Calu3 (cell line): ENCODE results near the gene RTN4RL1. TPM values are rescaled to one million over a fixed set of nuclear protein-coding genes. Genes with fewer than 3 reads are reported as not detected.

Source experiments
- BruUV-seq: library from RNA; stranded (reverse); fragments of 400-500 nt; replicated peaks from 2 replicates; lab custom pipeline; 2021; lab: Mats Ljungman, UMichigan
- CTCF ChIA-PET: fragments of 300-600 bp; sonication (Branson Sonifier 250); formaldehyde crosslinking; loops from one replicate; lab custom pipeline; 2022; ENCODE audit warnings: antibody characterized with exemption; lab: Charles Lee
- DNase-seq: peaks from one replicate; pipeline ENCODE4 v3.0.0; 2022
- H3K27ac Mint-ChIP-seq: one replicate; pipeline ENCODE4 v1.8.0; 2022; ENCODE audit warnings: mixed read lengths; ENCODE audit not compliant: unreplicated experiment
- H3K27me3 Mint-ChIP-seq: one replicate; pipeline ENCODE4 v1.8.0; 2022; ENCODE audit warnings: mixed read lengths; ENCODE audit not compliant: unreplicated experiment
- H3K36me3 Mint-ChIP-seq: one replicate; pipeline ENCODE4 v1.8.0; 2022; ENCODE audit warnings: mild to moderate bottlenecking, moderate library complexity, mixed read lengths; ENCODE audit not compliant: insufficient read depth, unreplicated experiment
- H3K4me1 Mint-ChIP-seq: one replicate; pipeline ENCODE4 v1.8.0; 2022; ENCODE audit warnings: mild to moderate bottlenecking, low read depth, mixed read lengths; ENCODE audit not compliant: unreplicated experiment
- H3K4me3 Mint-ChIP-seq: one replicate; pipeline ENCODE4 v1.8.0; 2022; ENCODE audit warnings: mild to moderate bottlenecking, low read depth, moderate library complexity, mixed read lengths; ENCODE audit not compliant: unreplicated experiment
- H3K9me3 Mint-ChIP-seq: one replicate; pipeline ENCODE4 v1.8.0; 2022; ENCODE audit warnings: low read depth, mixed read lengths; ENCODE audit not compliant: unreplicated experiment
- intact Hi-C: fragments of 100-400 bp; cut with micrococcal nuclease; formaldehyde crosslinking; loops from one replicate; pipeline ENCODE4 v1.10.0; 2022; ENCODE audit not compliant: unreplicated experiment
- total RNA-seq: library from RNA; stranded (reverse); gene quantifications from 2 replicates; pipeline ENCODE4 v1.2.3, GENCODE V29; 2022
- TF ChIP-seq, protein P1 (sequence below): fragments of 200-600 bp; IDR thresholded peaks from one replicate; pipeline ENCODE4 v1.8.0; 2022; ENCODE audit warnings: antibody characterized with exemption; ENCODE audit not compliant: unreplicated experiment

The RTN4RL1 gene
- total RNA-seq, 1 experiment from 2014 or later = not detected

DNA sequence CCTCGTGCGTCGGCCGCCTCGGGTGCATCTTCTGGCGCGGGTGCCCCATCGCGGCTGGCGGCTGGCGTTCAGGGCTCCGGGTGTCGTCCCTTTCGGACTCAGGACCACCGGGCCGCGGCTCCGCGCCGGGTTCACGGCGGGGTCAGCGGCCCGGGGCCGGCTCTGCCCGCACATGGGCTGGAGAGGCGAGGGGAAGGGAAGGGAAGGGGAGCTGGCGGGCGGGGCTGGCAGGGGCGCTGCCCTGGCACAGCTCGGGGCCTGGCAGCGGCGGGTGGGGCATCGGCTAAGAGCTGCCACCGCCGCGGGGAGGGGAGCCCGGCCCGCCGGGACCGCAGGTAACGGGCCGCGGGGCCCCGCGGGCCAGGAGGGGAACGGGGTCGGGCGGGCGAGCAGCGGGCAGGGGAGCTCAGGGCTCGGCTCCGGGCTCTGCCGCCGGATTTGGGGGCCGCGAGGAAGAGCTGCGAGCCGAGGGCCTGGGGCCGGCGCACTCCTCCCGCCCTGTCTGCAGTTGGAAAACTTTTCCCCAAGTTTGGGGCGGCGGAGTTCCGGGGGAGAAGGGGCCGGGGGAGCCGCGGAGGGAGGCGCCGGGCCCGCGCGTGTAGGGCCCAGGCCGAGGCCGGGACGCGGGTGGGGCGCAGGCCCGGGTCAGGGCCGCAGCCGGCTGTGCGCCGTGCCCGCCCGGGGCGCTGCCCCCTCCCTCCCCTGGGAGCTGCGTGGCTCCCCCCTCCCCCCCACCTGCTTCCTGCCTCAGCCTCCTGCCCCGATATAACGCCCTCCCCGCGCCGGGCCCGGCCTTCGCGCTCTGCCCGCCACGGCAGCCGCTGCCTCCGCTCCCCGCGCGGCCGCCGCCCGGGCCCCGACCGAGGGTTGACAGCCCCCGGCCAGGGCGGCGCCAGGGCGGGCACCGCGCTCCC is 30.4 kb upstream of the RTN4RL1 start:
- Mint-ChIP-seq H3K9me3 (no peaks in the 10 kb centered on the region), H3K27me3 (peaks cover 32% of the 10 kb centered on the region), H3K4me3 (peak overlapping the region; percentile 60), H3K27ac (no peak overlapping the region), H3K4me1 (peaks cover 8% of the 10 kb centered on the region), H3K36me3 (peaks cover 5% of the 10 kb centered on the region)
- CTCF ChIA-PET = interaction anchor here (1.0 to 2.6 kb wide), 4 partner anchors 38 to 189 kb away, joined by 3 to 22 read pairs (median 4); no protein-coding TSS in a partner anchor
- intact Hi-C loops = no loop called here
- BruUV-seq = no TSS peak
- TF ChIP-seq, protein P1, sequence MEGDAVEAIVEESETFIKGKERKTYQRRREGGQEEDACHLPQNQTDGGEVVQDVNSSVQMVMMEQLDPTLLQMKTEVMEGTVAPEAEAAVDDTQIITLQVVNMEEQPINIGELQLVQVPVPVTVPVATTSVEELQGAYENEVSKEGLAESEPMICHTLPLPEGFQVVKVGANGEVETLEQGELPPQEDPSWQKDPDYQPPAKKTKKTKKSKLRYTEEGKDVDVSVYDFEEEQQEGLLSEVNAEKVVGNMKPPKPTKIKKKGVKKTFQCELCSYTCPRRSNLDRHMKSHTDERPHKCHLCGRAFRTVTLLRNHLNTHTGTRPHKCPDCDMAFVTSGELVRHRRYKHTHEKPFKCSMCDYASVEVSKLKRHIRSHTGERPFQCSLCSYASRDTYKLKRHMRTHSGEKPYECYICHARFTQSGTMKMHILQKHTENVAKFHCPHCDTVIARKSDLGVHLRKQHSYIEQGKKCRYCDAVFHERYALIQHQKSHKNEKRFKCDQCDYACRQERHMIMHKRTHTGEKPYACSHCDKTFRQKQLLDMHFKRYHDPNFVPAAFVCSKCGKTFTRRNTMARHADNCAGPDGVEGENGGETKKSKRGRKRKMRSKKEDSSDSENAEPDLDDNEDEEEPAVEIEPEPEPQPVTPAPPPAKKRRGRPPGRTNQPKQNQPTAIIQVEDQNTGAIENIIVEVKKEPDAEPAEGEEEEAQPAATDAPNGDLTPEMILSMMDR = no peak
- no peak for DNase-seq

DNA sequence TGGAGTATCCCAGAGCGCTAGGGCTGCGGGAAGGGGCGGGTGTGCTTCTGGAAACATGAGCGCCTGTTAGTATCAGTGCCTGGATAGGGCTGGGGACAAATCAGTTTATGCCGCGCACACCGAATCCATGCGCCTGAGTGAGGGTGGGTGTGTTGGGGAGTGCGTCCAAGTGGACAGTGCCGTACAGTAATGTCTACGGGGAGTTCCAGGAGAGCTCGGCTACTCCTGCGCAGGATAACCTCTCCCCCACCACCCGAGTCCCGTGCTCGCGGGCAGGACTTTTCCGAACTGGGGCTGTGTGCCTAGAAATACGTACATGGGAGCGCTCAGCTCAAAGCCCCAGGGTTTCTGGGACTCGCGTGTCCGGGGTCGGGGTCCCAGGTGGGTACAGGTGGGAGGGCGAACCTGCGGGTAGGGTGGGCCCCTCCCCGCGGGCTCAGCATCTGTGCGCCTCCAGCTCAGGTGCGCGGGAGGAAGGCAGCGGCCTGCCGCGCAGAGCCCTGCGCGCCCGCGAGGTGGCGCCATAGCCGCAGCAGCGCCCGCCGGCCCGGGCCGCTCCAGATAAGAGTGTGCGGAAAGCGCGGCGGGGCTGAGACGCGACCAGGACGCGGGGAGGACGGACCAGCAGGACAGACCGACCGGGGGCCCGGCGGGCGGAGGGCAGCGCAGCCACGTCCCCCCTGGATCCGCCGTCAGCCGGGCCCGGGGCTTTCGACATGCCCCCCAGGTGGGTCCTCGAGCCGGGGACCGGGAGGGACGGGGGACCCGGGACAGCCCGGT is 29.6 kb upstream of the RTN4RL1 start, which contains the start of gene HIC1:
Gene HIC1, plus strand, starts transcription at position 592 of the 780 bp plus-strand sequence. CDS start 1,588 bp downstream, outside the sequence.
- H3K4me1 Mint-ChIP-seq = peaks cover 8% of the 10 kb centered on the region
- peak; percentile 73 for DNase-seq
- no peaks in the 10 kb centered on the region for H3K9me3 Mint-ChIP-seq
- CTCF ChIA-PET = interaction anchor here (0.6 to 2.6 kb wide), 6 partner anchors 39 to 307 kb away, joined by 3 to 22 read pairs (median 3); no protein-coding TSS in a partner anchor
- no TSS peak for BruUV-seq
- intact Hi-C loops = no loop called here
- TF ChIP-seq, protein P1 = peak; percentile 41
- H3K27me3 Mint-ChIP-seq = peaks cover 32% of the 10 kb centered on the region
- no peak within 1 kb of the TSS for H3K27ac Mint-ChIP-seq
- peak within 1 kb of the TSS; percentile 60 for H3K4me3 Mint-ChIP-seq
- H3K36me3 Mint-ChIP-seq = peaks cover 8% of the 10 kb centered on the region

DNA sequence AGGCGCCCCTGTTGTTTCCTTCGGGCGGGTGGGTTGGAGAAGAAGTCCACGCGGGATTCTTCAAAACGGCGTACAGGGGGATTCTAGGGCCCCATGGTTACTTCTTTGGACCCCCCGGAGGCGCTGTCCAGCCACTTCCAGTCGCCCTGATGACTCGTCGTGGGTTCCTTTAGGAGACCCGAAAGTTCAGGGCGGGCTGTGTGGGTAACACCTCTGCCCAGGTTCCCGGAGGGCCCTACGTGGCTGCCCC is 29.1 kb upstream of the RTN4RL1 start:
- intact Hi-C loops = no loop called here
- peaks cover 8% of the 10 kb centered on the region for H3K4me1 Mint-ChIP-seq
- no TSS peak for BruUV-seq

More for the DNA sequence above, 29.1 kb upstream of the RTN4RL1 start:
- H3K36me3 Mint-ChIP-seq = peaks cover 13% of the 10 kb centered on the region
- CTCF ChIA-PET = interaction anchor here (0.6 to 2.6 kb wide), 6 partner anchors 39 to 307 kb away, joined by 3 to 22 read pairs (median 3); no protein-coding TSS in a partner anchor
- H3K27me3 Mint-ChIP-seq = peaks cover 32% of the 10 kb centered on the region
- TF ChIP-seq, protein P1 = no peak
- no peak overlapping the region for H3K27ac Mint-ChIP-seq
- peak overlapping the region; percentile 60 for H3K4me3 Mint-ChIP-seq
- no peak for DNase-seq
- no peaks in the 10 kb centered on the region for H3K9me3 Mint-ChIP-seq
